OCI-M2 (cell line): Measurements from ENCODE around the gene TRIM3.

Experiments used
- DNase-seq: peaks from one replicate; lab custom pipeline; 2025; ENCODE audit not compliant: unreplicated experiment; lab: John Stamatoyannopoulos, UW

TRIM3 gene

DNA sequence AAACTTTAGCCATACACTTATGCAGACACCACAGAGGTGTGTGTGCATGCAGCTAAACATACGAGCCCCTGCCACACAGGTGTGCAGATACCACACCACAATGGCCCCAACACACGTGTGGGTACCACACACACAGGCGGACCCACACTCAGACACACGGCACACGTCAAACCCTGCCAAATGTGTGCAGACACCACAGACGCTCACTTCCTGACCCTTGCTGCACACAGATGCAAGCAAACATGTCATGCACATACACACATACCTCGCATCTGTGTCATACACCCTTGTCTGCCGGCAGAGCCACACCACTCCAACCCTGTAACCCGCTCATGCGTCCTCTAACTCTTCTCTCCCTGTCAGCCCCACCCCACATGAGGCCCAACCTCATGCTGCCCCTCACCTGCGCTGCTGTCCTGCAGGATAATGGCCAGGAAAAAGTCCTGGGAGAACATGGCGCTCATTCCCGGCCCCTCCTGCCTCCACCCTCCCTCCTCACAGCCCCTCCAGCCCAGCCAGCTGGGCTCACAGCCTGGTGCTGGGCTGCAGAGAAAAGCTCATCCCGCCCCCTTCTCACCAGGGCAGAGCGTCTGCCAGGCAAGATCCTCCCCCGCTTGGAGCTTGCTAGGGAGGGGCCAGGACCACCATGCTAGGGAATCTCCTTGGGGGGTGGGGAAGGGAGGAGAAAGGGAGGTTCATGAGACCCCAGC, 69.2 kb downstream of the TRIM3 start:
- DNase-seq, result no peak

GRCh38 chr11:6403539-6403938, 70.2 kb downstream of the TRIM3 start:
- DNase-seq, result no peak

- DNase-seq, result no peak
Measured at GRCh38 chr11:6402561-6402981, 71.2 kb downstream of the TRIM3 start.

DNA sequence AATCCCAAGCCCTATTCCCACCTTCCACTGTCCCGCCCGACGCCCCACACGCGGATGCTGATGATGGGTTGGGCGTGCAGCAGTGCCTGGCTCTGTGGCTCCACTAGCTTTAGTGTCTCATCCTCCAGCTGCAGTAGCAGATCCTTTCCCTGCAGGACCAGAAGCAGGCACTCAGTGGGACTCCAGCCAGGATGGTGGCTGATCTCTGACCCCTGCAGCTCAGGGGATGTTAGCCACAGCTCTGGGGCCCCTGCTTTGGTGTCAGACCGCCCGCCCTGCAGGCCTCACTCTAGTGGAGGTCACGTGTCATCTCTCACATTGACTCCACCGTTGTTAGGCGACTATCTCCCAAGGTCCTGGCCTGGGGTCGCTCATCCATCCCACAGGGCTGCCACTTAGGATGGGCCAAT, 71.7 kb downstream of the TRIM3 start:
- DNase-seq, result no peak

GRCh38 chr11:6401464-6401863, 72.3 kb downstream of the TRIM3 start:
- DNase-seq, result no peak

DNA sequence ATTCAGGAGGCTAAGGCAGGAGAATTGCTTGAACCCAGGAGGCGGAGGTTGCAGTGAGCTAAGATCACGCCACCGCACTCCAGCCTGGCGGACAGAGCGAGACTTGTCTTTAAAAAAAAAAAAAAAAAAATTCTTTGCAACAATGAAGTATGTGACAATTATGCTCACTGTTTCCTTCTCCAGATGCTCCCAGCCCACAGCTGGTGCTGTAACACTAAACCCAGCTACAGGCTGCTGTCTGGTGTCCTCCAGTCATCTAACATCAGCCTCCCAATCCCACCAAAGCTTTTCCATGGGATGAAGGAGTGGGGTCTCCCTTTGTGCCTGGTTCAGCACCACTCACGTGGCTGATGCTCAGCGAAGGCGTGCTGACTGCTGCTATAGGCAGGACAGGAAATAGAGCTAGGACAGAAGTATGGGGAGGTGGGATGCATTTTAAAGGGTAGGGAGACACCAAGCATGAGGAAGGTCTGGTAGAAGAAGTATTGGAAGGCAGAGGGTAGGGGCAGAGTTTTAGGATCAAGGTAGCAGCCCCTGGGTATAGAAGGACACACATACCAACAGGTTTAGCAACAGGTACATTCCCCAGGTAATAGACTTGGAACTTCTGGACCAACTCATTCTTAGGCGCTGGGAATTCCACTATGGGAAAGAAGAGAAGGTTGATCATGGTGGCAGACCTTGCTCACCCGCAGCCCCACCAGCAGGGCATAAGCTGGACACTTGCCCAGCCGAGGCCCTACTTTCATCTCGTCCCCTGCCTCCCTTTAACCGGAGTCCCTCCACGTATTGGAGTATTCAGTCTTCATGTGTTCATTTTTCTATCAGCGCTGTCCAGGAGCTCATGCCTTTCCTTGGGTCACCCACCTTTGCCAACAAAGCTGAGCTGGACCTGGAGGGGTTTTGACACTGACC, 73.1 kb downstream of the TRIM3 start:
- DNase-seq, result no peak
